Heart left ventricle (tissue), 16 donors: ENCODE results near the gene MED27. TPM values are rescaled to one million over a fixed set of nuclear protein-coding genes. Genes with fewer than 3 reads are reported as not detected.

Experiments
- ATAC-seq, 4 donors: fragments of 200-7000 bp; cut with Tn5 transposase; one replicate each; pipeline ENCODE4 v1.9.1; 2020 to 2022; ENCODE audit warnings: moderate library complexity in 4 of 4, mild to moderate bottlenecking in 3 of 4, moderate number of reproducible peaks in 1 of 4
- DNase-seq, 5 donors: peaks; one replicate each; pipeline ENCODE4 v3.0.0-alpha.2; 2020
- H3K27ac ChIP-seq, 12 donors: fragments of 200-600 bp; sonication (generic) in 4 of 12; one replicate each; pipeline versions ENCODE4 v1.5.0 to v1.8.0; 2016 to 2022; ENCODE audit warnings: mild to moderate bottlenecking in 2 of 12
- H3K27me3 ChIP-seq, 9 donors: fragments of 200-600 bp; sonication (generic) in 2 of 9; one replicate each; pipeline versions ENCODE4 v1.5.1 to v1.8.0; 2016 to 2022; ENCODE audit warnings: mild to moderate bottlenecking in 3 of 9
- H3K36me3 ChIP-seq, 9 donors: fragments of 200-600 bp; sonication (generic) in 2 of 9; one replicate each; pipeline versions ENCODE4 v1.5.0 to v1.8.0; 2018 to 2022; ENCODE audit warnings: mild to moderate bottlenecking in 2 of 9
- H3K4me1 ChIP-seq, 12 donors: fragments of 200-600 bp; sonication (generic) in 4 of 12; one replicate each; pipeline versions ENCODE4 v1.5.0 to v1.8.0; 2016 to 2022; ENCODE audit warnings: mild to moderate bottlenecking in 3 of 12
- H3K4me3 ChIP-seq, 12 donors: fragments of 200-600 bp; sonication (generic) in 4 of 12; one replicate each; pipeline versions ENCODE4 v1.5.0 to v1.8.0; 2017 to 2022; ENCODE audit warnings: mild to moderate bottlenecking in 9 of 12, moderate library complexity in 4 of 12
- H3K9me3 ChIP-seq, 12 donors: fragments of 200-600 bp; sonication (generic) in 4 of 12; one replicate each; pipeline versions ENCODE4 v1.5.0 to v1.8.0; 2016 to 2022; ENCODE audit warnings: mild to moderate bottlenecking in 1 of 12
- POLR2A ChIP-seq, 2 donors: fragments of 450-650 bp; IDR thresholded peaks; one replicate each; pipeline ENCODE4 v1.6.1; 2017; ENCODE audit warnings: antibody characterized with exemption in 2 of 2, mild to moderate bottlenecking in 2 of 2, moderate library complexity in 2 of 2
- WGBS, 4 donors: extraction: QIAGEN DNeasy Blood & Tissue Kit in 2 of 4; methylation state at CpG; one replicate each; pipeline versions ENCODE4 v1.1.5 to v1.1.7; 2013 to 2018; 5-methylcytosine and 5-hydroxymethylcytosine counted together
- intact Hi-C, 10 donors: fragments of 100-400 bp; cut with DNase I; formaldehyde crosslinking; loops; one replicate each; pipeline versions ENCODE4 v1.11.1 to v1.14.2; 2022
- polyA plus RNA-seq, 2 donors: library from polyadenylated mRNA; stranded (reverse); fragments of 200-250 nt; gene quantifications; one replicate each; pipeline ENCODE4 v1.2.3, GENCODE V29; 2013
- total RNA-seq, 9 donors: library from RNA; depleted of rRNA in 2 of 9; stranded (reverse); fragments of >200 nt in 2 of 9; fragmentation: NEBNext Ultra II Directional in 3 of 9; extraction: Animal tissue kit (Norgen Biotek cat#: 25700) in 3 of 9; gene quantifications; one replicate each; pipeline versions ENCODE4 v1.1.0 to v1.2.4, GENCODE V29; 2016 to 2023
- TF ChIP-seq, protein P1 (sequence below), 12 donors: fragments of 200-600 bp; sonication (generic) in 4 of 12; IDR thresholded peaks; one replicate each; pipeline versions ENCODE4 v1.5.0 to v1.8.0; 2018 to 2022; ENCODE audit warnings: antibody characterized with exemption in 12 of 12, mild to moderate bottlenecking in 5 of 12
- donor health status: ischemic (EF 13 %, LVEDD 7.1; RV severe dilation, severe dysfunction).
- donor health status: healthy with polysubstance abuse.
- donor health status: DM: no; HTN: yes; CAD: no.
- donor health status: DM: no; HTN: no; CAD: no.
- donor health status: ischemic (EF 25% LVEDD 6.9; RV normal size, moderate dysfunction).
- donor health status: ischemic (EF 25% LVEDD 5.7; RV mildly dilated, moderate dysfunction).
- donor health status: healthy.
- donor health status: DM: yes; HTN: yes; CAD: no.
- donor health status: ischemic (EF 35%, LVEDD 5.7; RV mildly dilated, moderate dysfunction).
- donor health status: nonischemic (EF 11% LVEDD 7.7; RV severe dilation, severe dysfunction).
- donor health status: DM: yes; HTN: yes; CAD: no.
- donor health status: PGD.
- donor health status: ischemic (EF 29% LVEDD 5.4; RV normal size, mild dysfunction).
- donor health status: nonischemic (EF 23%, LVEDD 6.1; RV moderate dilation, normal function).

MED27 gene
- total and polyA plus RNA-seq, 11 donors = 14.3 to 23.0 (median 15.6) TPM

DNA sequence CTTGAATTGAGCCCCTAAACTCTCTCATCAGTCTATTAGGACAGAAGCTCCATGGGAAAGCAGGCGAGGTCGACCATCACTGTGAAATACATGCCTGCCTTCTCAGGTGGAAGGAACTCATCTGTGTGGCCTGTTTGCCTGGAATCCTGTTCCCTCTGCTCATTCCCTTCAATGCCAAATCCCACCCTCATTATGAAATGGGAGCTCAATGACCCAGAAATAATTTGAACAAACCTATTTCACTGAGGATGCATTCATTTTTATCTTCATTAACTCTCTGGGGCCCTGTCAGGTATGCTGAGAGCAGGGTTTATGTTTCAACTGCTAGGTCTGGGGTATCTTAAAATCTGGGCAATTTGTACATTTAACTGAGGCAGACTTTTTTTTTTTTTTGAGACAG, 142.2 kb downstream of the MED27 start:
- ATAC-seq = no peak
- no peaks in the 10 kb centered on the region for H3K27me3 ChIP-seq
- peaks cover 0 to 20% (median 0%) of the 10 kb centered on the region in 12 donors for H3K9me3 ChIP-seq
- no peaks in the 10 kb centered on the region for H3K4me1 ChIP-seq
- intact Hi-C loops = no loop called here
- H3K4me3 ChIP-seq = no peak overlapping the region
- no peak for TF ChIP-seq POLR2A (IDR thresholded peaks at IDR 0.05)
- TF ChIP-seq, protein P1, sequence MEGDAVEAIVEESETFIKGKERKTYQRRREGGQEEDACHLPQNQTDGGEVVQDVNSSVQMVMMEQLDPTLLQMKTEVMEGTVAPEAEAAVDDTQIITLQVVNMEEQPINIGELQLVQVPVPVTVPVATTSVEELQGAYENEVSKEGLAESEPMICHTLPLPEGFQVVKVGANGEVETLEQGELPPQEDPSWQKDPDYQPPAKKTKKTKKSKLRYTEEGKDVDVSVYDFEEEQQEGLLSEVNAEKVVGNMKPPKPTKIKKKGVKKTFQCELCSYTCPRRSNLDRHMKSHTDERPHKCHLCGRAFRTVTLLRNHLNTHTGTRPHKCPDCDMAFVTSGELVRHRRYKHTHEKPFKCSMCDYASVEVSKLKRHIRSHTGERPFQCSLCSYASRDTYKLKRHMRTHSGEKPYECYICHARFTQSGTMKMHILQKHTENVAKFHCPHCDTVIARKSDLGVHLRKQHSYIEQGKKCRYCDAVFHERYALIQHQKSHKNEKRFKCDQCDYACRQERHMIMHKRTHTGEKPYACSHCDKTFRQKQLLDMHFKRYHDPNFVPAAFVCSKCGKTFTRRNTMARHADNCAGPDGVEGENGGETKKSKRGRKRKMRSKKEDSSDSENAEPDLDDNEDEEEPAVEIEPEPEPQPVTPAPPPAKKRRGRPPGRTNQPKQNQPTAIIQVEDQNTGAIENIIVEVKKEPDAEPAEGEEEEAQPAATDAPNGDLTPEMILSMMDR (IDR thresholded peaks at IDR 0.05) = no peak
- no peak for DNase-seq
- H3K36me3 ChIP-seq = peaks cover 0 to 31% (median 21%) of the 10 kb centered on the region in 9 donors
- H3K27ac ChIP-seq = no peak overlapping the region
- WGBS, 4 donors = 88 to 100% (median 97%) methylated on average over 2 of the region's 2 CpGs

DNA sequence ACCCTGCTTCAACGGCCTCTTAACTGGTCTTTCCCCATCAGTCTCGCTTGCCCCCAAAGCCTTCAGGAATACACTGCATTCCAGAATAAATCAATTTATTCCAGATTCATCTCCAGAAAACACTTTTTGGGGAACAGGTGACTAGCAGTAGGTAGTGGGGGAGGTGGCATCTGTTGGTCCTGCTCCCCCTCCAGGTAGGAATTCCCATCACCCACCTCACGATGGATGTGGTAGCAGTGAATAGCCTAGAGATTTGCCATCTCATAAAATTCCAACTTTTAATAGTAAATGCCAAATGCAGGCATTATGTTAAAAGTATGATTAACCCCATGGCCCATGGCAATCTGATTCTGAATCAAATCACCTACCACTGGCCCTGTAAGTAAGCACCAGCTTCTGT, 142.7 kb downstream of the MED27 start:
- intact Hi-C loops = no loop called here
- H3K4me3 ChIP-seq = no peak overlapping the region
- no peak for ATAC-seq
- peaks cover 0 to 20% (median 0%) of the 10 kb centered on the region in 12 donors for H3K9me3 ChIP-seq
- H3K27me3 ChIP-seq = no peaks in the 10 kb centered on the region
- H3K36me3 ChIP-seq = peaks cover 0 to 31% (median 21%) of the 10 kb centered on the region in 9 donors
- no peak for DNase-seq
- no peaks in the 10 kb centered on the region for H3K4me1 ChIP-seq
- WGBS, 4 donors = 90 to 98% (median 94%) methylated on average over 3 of the region's 3 CpGs
- no peak overlapping the region for H3K27ac ChIP-seq
- TF ChIP-seq, protein P1 (IDR thresholded peaks at IDR 0.05) = no peak
- TF ChIP-seq POLR2A (IDR thresholded peaks at IDR 0.05) = no peak

DNA sequence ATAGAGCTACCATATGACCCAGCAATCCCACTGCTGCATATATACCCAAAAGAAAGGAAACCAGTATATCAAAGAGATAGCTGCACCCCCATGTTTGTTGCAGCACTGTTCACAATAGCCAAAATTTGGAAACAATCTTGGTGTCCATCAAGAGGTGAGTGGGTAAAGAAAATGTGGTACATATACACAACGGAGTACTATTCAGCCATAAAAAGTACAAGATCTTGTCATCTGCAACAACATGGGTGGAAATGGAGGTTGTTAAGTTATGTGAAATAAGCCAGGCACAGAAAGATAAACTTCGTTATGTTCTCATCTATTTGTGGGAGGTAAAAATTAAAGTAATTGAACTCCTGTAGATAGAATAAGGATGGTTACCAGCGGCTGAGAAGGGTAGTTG, 145.0 kb downstream of the MED27 start:
- 91 to 96% (median 96%) methylated on average over 3 of the region's 3 CpGs for WGBS, 4 donors

DNA sequence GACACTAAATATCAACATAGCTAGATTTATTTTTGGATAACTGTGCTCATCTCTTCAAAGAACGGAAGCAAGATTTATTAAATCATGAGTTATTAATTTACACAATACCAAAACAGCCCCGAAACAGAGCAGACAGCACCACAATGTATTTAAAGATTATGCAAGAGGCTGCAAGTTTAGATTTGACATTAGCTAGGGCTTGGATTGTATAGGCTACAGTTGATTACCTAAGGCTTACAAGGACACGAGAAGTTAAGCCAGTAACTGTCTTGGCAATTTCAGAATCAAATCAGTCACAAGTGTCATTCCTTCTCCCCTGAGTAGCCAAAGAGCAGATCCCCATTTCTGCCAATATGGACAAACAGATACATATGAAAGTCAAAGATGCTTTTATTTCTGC, 152.6 kb downstream of the MED27 start:
- ATAC-seq (no peak), DNase-seq (no peak)
- WGBS, 4 donors = 74 to 86% (median 77%) methylated on average over 3 of the region's 3 CpGs
- no peaks in the 10 kb centered on the region for H3K9me3 ChIP-seq
- no peak overlapping the region for H3K27ac ChIP-seq
- H3K36me3 ChIP-seq = peaks cover 0 to 5% (median 0%) of the 10 kb centered on the region in 9 donors
- H3K4me3 ChIP-seq = no peak overlapping the region
- intact Hi-C loops = no loop called here
- TF ChIP-seq, protein P1 (IDR thresholded peaks at IDR 0.05) = no peak
- TF ChIP-seq POLR2A (IDR thresholded peaks at IDR 0.05) = no peak
- H3K4me1 ChIP-seq = peaks cover 0 to 10% (median 0%) of the 10 kb centered on the region in 12 donors
- no peaks in the 10 kb centered on the region for H3K27me3 ChIP-seq

More for the DNA sequence above, 145.0 kb downstream of the MED27 start:
- TF ChIP-seq POLR2A (IDR thresholded peaks at IDR 0.05) = no peak
- TF ChIP-seq, protein P1 (IDR thresholded peaks at IDR 0.05) = no peak
- Histone ChIP-seq H3K36me3 (peaks cover 0 to 31% (median 21%) of the 10 kb centered on the region in 9 donors), H3K27me3 (no peaks in the 10 kb centered on the region), H3K27ac (no peak overlapping the region), H3K4me1 (no peaks in the 10 kb centered on the region), H3K9me3 (peaks cover 0 to 20% (median 0%) of the 10 kb centered on the region in 12 donors), H3K4me3 (no peak overlapping the region)
- intact Hi-C loops = no loop called here
- no peak for ATAC-seq
- no peak for DNase-seq
